ENCODE measurements around the gene OR10C1.
"Not testable (repeated sequence)": the region's sequence is repeated elsewhere in the genome, so short reads cannot be mapped to it uniquely, and the experiment has no call there.

OR10C1 gene, protein sequence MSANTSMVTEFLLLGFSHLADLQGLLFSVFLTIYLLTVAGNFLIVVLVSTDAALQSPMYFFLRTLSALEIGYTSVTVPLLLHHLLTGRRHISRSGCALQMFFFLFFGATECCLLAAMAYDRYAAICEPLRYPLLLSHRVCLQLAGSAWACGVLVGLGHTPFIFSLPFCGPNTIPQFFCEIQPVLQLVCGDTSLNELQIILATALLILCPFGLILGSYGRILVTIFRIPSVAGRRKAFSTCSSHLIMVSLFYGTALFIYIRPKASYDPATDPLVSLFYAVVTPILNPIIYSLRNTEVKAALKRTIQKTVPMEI

GRCh38 chr6:29439006-29439405, at the start of gene OR10C1:
Gene OR10C1 (plus strand): TSS chr6:29439306. CDS start chr6:29440016, 710 bp downstream.
- no peak for DNase-seq

DNA sequence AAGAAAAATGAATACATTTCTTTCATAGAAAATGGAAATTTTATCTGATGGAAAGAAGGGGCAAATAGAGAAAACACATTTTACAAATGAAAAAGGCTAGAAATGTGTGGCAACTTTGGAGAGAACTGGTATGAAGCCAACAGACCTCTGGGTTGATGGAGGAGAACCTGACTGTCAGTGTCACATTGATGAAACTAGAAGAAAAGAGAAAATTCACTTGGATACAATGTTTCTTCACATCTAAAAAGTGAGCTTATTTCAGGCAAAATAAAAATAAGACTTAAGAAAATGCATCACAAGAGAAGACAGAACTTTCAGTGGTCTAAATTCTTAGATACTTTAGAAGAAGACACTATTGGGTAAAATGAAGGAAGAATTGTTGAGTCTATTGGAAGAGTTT, 43.8 kb upstream of the OR10C1 start, which contains the start of gene OR12D2:
OR12D2 (plus strand) TSS at position 301 of the 400 bp plus-strand sequence. CDS start 1,069 bp downstream, outside the sequence.
- DNase-seq: no peak

- DNase-seq: no peak
Measured at GRCh38 chr6:29399525-29399924, 39.6 kb upstream of the OR10C1 start.

DNA sequence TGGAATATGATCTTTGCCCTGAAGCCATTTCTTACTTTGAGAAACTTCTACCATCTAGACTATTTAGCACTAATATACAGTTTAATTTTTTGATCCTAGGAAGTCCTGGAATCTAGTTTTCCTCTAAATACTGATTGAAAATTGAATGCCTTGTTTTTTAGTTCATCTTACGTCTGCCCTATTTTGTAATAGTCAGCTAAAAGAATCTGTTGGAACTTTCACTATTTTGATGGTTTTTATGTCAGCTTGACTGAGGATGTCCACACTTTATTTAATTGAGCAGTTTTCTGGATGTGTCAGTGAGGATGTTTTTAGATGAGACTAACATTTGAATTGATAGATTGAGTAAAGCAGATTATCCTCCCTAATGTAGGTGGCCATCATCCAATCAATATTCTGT, 35.3 kb upstream of the OR10C1 start:
- DNase-seq: no peak

DNA sequence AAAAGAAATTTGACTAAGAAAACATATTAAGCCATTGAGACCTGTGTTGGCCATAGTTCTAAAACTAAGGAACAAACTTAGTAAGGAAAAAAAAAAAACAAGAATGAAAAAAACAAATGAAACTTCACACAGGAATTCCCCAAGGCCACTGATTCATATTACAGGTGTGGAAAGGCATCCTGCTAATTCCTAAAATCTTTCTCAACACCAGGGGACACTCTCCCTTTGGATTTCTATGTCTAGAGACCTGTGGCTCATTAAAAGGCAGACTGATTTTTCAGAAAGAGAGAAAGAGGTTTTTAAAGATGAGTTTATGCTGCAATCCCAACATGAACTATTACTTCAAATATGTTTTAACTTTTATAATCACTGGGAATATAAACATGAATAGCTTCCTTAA, 24.5 kb upstream of the OR10C1 start, which contains the start of gene OR12D1:
OR12D1 (plus strand) TSS at position 341 of the 400 bp plus-strand sequence.
- DNase-seq: no peak

- DNase-seq: no peak
Measured at GRCh38 chr6:29419516-29419915, 19.6 kb upstream of the OR10C1 start.

DNA sequence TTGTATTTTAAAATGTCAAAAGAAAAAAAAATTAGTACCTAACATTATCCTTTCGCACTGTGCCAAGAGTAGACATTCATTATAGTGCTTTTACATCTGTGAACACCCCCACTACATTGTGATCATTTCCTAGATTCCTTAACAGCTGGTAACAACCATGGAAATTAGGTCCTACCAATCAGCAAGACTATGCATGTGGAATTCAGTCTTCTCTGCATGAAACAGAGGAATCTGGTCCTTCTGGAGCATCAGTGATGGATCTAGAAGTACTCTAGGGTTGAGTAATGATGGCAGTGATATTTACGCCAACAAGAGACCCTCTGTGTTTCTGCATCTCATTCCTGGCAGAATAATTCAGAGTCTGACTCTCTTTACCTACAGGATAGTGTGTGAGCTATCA, 14.9 kb upstream of the OR10C1 start:
- no peak for DNase-seq

DNA sequence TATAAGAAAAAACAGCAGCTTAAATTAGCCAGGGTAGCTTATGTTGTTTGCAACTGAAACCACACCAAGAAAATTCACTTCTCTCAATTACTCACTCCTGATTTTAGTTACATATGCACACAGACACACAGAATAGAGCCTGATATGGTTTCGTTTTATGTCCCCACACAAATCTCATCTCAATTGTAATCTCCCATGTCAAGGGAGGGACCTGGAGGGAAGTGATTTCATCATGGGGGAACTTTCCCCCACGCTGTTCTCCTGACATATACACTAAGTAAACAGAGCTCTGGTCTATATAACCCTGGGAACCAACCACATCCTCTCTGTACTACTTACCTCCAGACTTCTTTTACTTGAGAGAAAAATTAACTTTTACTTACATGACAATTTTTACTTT, 14.5 kb upstream of the OR10C1 start:
- DNase-seq: no peak

DNA sequence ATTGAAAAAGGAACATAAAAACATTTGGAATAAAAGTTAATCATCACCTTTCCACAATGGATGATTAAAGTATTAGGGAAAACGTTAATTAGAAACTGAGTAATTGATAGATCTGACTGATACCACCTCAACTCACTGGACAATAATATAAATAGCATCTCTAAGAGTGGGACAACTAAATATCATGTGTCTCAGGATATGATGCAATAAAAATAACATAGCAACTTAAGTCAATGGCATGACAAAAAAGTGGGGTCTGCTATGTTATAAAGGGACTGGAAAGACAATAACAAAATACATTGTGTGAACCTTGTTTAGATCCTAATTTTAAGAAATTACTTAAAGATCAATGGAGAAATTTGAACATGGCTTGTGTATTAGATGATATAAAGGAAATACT, 14.0 kb upstream of the OR10C1 start:
- no peak for DNase-seq

- no peak for DNase-seq
Measured at GRCh38 chr6:29426654-29427053, 12.5 kb upstream of the OR10C1 start.

GRCh38 chr6:29436730-29437129, 2.4 kb upstream of the OR10C1 start:
- not testable (repeated sequence) for DNase-seq

GRCh38 chr6:29442719-29443118, 3.6 kb downstream of the OR10C1 start:
- no peak for DNase-seq

DNA sequence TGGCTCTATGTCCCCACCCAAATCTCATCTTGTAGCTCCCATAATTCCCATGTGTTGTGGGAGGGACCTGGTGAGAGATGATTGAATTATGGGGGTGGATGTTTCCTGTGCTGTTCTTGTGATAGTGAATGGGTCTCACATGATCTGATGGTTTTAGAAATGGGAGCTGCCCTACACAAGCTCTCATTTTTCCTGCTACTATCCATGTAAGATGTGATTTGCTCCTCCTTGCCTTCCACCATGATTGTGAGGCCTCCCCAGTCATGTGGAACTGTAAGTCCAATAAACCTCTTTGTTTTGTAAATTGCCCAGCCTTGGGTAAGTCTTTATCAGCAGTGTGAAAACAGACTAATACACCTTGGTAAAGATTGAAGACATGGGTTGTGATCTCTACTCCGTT, 4.9 kb downstream of the OR10C1 start:
- DNase-seq: not testable (repeated sequence)

- no peak for DNase-seq
Measured at GRCh38 chr6:29447670-29448069, 8.6 kb downstream of the OR10C1 start.

DNA sequence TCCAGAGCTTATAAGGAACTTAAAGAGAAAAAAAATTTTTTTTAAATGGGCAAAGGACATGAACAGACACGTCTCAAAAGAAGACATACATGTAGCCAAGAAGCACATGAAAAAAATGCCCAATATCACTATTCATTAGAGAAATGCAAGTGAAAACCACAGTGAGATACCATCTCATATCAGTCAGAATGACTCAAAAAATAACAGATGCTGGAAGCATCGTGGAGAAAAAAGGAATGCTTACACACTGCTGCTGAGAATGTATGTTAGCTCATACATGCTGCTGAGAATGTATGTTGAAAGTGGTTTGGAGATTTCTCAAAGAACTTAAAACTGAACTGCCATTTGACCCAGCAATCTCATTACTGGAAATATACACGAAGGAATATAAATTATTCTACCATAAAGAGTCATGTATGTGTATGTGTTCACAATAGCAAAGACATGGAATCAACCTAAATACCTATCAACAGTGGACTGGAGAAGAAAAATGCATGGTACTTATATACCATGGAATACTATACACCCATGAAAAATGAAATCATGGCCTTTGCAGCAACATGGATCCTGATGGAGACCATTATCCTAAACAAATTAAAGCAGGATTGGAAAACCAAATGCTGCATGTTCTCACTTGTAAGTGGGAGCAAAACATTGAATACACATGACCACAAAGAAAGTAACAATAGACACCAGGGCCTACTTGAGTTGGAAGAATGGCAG, 12.5 kb downstream of the OR10C1 start:
- no peak for DNase-seq

GRCh38 chr6:29456971-29457370, 17.9 kb downstream of the OR10C1 start, which contains the start of the genes OR11A1 and OR2H1:
Gene OR11A1 (minus strand): TSS chr6:29457071. CDS start chr6:29427641, 29,430 bp downstream.
Gene OR2H1 (plus strand): TSS chr6:29457155. CDS start chr6:29461770, 4,615 bp downstream.
- DNase-seq: no peak

DNA sequence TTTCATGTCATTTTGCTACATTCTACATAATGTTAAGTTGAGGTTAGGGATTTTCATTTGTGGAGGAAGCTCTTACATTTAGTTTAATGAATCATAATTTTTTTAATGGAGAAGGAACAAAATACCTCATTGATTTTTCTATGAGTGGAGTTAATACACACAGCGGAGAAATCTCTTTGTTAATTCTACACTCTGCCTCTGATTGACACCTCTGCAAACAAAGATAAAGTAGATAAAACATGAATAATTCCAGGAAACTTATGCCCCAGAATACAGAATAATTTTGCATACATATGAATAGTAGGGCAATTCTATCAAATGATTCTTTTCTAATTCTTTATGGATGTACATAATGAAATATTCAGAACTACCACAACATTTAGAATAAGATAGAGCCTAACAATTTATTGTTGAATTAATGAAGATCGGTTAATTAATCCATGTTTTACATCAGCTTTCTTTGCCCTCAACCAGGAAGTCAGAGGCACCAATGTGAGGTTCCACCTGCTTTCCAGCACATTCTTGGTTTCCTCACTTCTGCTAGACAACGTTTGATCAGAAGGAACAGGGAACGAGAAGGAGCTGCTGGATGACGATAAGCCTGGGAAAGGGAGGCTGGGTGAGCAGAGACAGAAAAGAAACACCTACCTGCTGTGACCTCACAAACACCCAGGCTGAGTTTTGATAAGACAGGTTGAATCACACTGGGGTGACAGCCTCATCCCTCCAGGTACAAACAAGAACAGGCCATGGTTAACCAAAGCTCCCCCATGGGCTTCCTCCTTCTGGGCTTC, 22.1 kb downstream of the OR10C1 start:
- no peak for DNase-seq

DNA sequence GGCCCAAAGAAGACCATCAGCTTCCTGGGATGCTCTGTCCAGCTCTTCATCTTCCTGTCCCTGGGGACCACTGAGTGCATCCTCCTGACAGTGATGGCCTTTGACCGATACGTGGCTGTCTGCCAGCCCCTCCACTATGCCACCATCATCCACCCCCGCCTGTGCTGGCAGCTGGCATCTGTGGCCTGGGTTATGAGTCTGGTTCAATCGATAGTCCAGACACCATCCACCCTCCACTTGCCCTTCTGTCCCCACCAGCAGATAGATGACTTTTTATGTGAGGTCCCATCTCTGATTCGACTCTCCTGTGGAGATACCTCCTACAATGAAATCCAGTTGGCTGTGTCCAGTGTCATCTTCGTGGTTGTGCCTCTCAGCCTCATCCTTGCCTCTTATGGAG, 22.9 kb downstream of the OR10C1 start:
- no peak for DNase-seq

GRCh38 chr6:29465279-29465678, 26.2 kb downstream of the OR10C1 start:
- no peak for DNase-seq

DNA sequence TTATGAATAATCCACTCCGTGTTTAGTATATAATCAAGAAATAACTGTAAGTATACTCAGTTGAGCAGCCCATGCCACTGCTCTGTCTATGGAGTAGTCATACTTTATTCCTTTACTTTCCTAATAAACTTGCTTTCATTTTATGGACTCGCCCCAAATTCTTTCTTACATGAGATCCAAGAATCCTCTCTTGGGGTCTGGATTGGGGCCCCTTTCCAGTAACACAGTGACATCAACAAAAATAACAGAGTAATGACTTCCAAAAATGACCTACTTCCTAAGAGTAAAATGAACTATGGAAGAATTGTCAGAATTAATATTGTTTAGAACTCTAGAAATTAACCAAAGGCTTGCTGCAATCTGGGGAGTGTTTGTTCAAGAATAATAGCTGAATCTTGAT, 26.7 kb downstream of the OR10C1 start:
- no peak for DNase-seq

- no peak for DNase-seq
Measured at GRCh38 chr6:29466241-29466640, 27.1 kb downstream of the OR10C1 start.

- no peak for DNase-seq
Measured at GRCh38 chr6:29474996-29475395, 35.9 kb downstream of the OR10C1 start.

GRCh38 chr6:29477923-29478450, 38.9 kb downstream of the OR10C1 start:
- no peak for DNase-seq

All from SHP77 (cell line).